ENCODE measurements around the gene VWA3A. TPM values are rescaled to one million over a fixed set of nuclear protein-coding genes. Genes with fewer than 3 reads are reported as not detected.

VWA3A gene
- total RNA-seq, 1 donor from 2014 or later: 0.27 TPM

DNA sequence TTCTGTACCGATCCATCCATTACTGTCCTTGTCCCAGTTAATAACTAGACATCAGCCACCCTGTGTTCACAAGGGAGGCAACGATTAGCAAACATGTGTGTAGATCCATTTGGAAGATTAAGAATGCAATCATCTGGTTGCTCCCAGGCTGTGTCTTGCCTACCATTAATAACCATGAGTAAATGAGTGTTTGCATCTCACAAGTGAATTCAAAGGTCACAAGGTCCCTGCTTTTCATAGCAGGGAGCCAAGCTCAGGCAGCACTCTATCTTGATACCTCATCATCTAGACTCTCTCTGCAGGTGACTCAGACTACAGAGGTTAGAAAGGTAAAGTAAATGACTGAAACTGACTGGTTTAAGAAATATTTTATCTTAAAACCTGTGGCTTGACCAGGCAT, 25.3 kb downstream of the VWA3A start:
- TF ChIP-seq, protein P1, sequence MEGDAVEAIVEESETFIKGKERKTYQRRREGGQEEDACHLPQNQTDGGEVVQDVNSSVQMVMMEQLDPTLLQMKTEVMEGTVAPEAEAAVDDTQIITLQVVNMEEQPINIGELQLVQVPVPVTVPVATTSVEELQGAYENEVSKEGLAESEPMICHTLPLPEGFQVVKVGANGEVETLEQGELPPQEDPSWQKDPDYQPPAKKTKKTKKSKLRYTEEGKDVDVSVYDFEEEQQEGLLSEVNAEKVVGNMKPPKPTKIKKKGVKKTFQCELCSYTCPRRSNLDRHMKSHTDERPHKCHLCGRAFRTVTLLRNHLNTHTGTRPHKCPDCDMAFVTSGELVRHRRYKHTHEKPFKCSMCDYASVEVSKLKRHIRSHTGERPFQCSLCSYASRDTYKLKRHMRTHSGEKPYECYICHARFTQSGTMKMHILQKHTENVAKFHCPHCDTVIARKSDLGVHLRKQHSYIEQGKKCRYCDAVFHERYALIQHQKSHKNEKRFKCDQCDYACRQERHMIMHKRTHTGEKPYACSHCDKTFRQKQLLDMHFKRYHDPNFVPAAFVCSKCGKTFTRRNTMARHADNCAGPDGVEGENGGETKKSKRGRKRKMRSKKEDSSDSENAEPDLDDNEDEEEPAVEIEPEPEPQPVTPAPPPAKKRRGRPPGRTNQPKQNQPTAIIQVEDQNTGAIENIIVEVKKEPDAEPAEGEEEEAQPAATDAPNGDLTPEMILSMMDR (IDR thresholded peaks at IDR 0.05): no peak
- no peak for DNase-seq (ENCODE audit: extremely low spot score, unreplicated experiment)
- Mint-ChIP-seq H3K36me3 (ENCODE audit: unreplicated experiment) (no peaks in the 10 kb centered on the region), H3K27me3 (ENCODE audit: unreplicated experiment) (no peaks in the 10 kb centered on the region), H3K4me3 (ENCODE audit: unreplicated experiment) (no peak overlapping the region), H3K4me1 (ENCODE audit: unreplicated experiment) (no peaks in the 10 kb centered on the region), H3K9me3 (ENCODE audit: unreplicated experiment) (no peaks in the 10 kb centered on the region), H3K27ac (ENCODE audit: unreplicated experiment) (no peak overlapping the region)

GRCh38 chr16:22120440-22120839, 28.1 kb downstream of the VWA3A start:
- DNase-seq (ENCODE audit: extremely low spot score, unreplicated experiment): no peak
- Mint-ChIP-seq H3K4me1 (ENCODE audit: unreplicated experiment) (no peaks in the 10 kb centered on the region), H3K9me3 (ENCODE audit: unreplicated experiment) (no peaks in the 10 kb centered on the region), H3K27ac (ENCODE audit: unreplicated experiment) (no peak overlapping the region), H3K36me3 (ENCODE audit: unreplicated experiment) (no peaks in the 10 kb centered on the region), H3K4me3 (ENCODE audit: unreplicated experiment) (no peak overlapping the region), H3K27me3 (ENCODE audit: unreplicated experiment) (no peaks in the 10 kb centered on the region)
- TF ChIP-seq, protein P1 (IDR thresholded peaks at IDR 0.05): no peak

GRCh38 chr16:22122239-22122638, 29.9 kb downstream of the VWA3A start:
- Mint-ChIP-seq H3K27me3 (ENCODE audit: unreplicated experiment) (no peaks in the 10 kb centered on the region), H3K4me3 (ENCODE audit: unreplicated experiment) (no peak overlapping the region), H3K9me3 (ENCODE audit: unreplicated experiment) (no peaks in the 10 kb centered on the region), H3K27ac (ENCODE audit: unreplicated experiment) (no peak overlapping the region), H3K36me3 (ENCODE audit: unreplicated experiment) (no peaks in the 10 kb centered on the region), H3K4me1 (ENCODE audit: unreplicated experiment) (no peaks in the 10 kb centered on the region)
- TF ChIP-seq, protein P1 (IDR thresholded peaks at IDR 0.05): no peak
- DNase-seq (ENCODE audit: extremely low spot score, unreplicated experiment): no peak

DNA sequence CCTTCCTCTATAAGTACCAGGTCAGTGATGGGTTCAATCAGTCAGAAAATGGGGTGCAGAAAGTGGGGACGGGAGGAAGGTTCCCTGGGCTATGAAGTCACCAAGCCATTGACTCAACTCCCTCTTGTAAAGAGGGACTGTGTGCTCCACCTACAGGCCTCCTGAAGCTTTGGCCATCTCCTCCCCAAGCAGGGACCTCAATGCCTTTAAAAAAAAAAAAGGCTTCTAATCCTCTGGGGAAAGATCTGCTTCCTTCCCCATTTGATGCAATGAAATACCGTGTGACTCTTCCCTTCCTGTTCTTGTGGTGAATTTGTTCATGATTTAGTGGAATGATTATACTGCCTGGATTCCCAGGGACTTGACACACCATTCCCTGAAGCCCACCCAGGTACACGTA, 30.8 kb downstream of the VWA3A start:
- TF ChIP-seq, protein P1 (IDR thresholded peaks at IDR 0.05): no peak
- Mint-ChIP-seq H3K27ac (ENCODE audit: unreplicated experiment) (no peak overlapping the region), H3K4me3 (ENCODE audit: unreplicated experiment) (no peak overlapping the region), H3K27me3 (ENCODE audit: unreplicated experiment) (no peaks in the 10 kb centered on the region), H3K9me3 (ENCODE audit: unreplicated experiment) (no peaks in the 10 kb centered on the region), H3K4me1 (ENCODE audit: unreplicated experiment) (no peaks in the 10 kb centered on the region), H3K36me3 (ENCODE audit: unreplicated experiment) (no peaks in the 10 kb centered on the region)
- no peak for DNase-seq (ENCODE audit: extremely low spot score, unreplicated experiment)

GRCh38 chr16:22123759-22124490, 31.6 kb downstream of the VWA3A start:
- Mint-ChIP-seq H3K4me3 (ENCODE audit: unreplicated experiment) (no peak overlapping the region), H3K4me1 (ENCODE audit: unreplicated experiment) (no peaks in the 10 kb centered on the region), H3K27ac (ENCODE audit: unreplicated experiment) (no peak overlapping the region), H3K27me3 (ENCODE audit: unreplicated experiment) (no peaks in the 10 kb centered on the region), H3K9me3 (ENCODE audit: unreplicated experiment) (no peaks in the 10 kb centered on the region), H3K36me3 (ENCODE audit: unreplicated experiment) (no peaks in the 10 kb centered on the region)
- TF ChIP-seq, protein P1 (IDR thresholded peaks at IDR 0.05): no peak
- no peak for DNase-seq (ENCODE audit: extremely low spot score, unreplicated experiment)
